CD14-positive monocyte (primary cell): ENCODE data around the gene LRRC4C. TPM values are rescaled to one million over a fixed set of nuclear protein-coding genes. Genes with fewer than 3 reads are reported as not detected.

Source experiments
- DNase-seq, 3 donors: peaks; one replicate each; pipeline ENCODE4 v3.0.0-alpha.2; 2011 to 2022
- H2AFZ ChIP-seq: 2 replicates; pipeline ENCODE4 v1.6.0; 2012; ENCODE audit warnings: mild to moderate bottlenecking, low read depth, low read length, inconsistent platforms; ENCODE audit not compliant: insufficient read depth, poor library complexity, severe bottlenecking
- H3K27ac ChIP-seq, 2 donors: 1 replicate in 1 of 2; 2 replicates in 1 of 2; pipeline ENCODE4 v1.5.1; 2012 to 2013; ENCODE audit warnings: low read length in 2 of 2, control low read depth in 1 of 2, inconsistent platforms in 1 of 2, low read depth in 1 of 2, mild to moderate bottlenecking in 1 of 2
- H3K27me3 ChIP-seq, 2 donors: one replicate each; pipeline versions ENCODE4 v1.6.0 to v1.6.1; 2011 to 2013; ENCODE audit warnings: low read length in 2 of 2; ENCODE audit not compliant: control insufficient read depth in 2 of 2, insufficient read depth in 2 of 2
- H3K36me3 ChIP-seq, 2 donors: replicated peaks in 1 of 2; 1 replicate in 1 of 2; 2 replicates in 1 of 2; pipeline versions ENCODE4 v1.5.1 to v1.6.1; 2012 to 2013; ENCODE audit warnings: low read length in 2 of 2, control low read depth in 1 of 2, inconsistent platforms in 1 of 2, mild to moderate bottlenecking in 1 of 2; ENCODE audit not compliant: insufficient read depth in 2 of 2, control insufficient read depth in 1 of 2
- H3K4me1 ChIP-seq, 2 donors: 1 replicate in 1 of 2; 2 replicates in 1 of 2; pipeline versions ENCODE4 v1.5.1 to v1.6.1; 2012 to 2013; ENCODE audit warnings: low read length in 2 of 2, control low read depth in 1 of 2, inconsistent platforms in 1 of 2, mild to moderate bottlenecking in 1 of 2, moderate library complexity in 1 of 2; ENCODE audit not compliant: insufficient read depth in 2 of 2, control insufficient read depth in 1 of 2
- H3K4me2 ChIP-seq: replicated peaks from 2 replicates; pipeline ENCODE3; 2012; ENCODE audit warnings: low read length, moderate library complexity, mild to moderate bottlenecking; ENCODE audit not compliant: poor library complexity, severe bottlenecking; ENCODE audit errors: extremely low read depth
- H3K4me3 ChIP-seq, 3 experiments: fragments of 200-600 bp in 1 of 3; sonication (generic) in 1 of 3; replicated peaks in 1 of 3; 1 replicate in 2 of 3; 2 replicates in 1 of 3; pipeline ENCODE4 v1.5.1; 2011 to 2013; ENCODE audit warnings: low read length in 3 of 3, mild to moderate bottlenecking in 3 of 3, control low read depth in 2 of 3, low read depth in 2 of 3, inconsistent platforms in 1 of 3, moderate library complexity in 1 of 3
- H3K79me2 ChIP-seq: 2 replicates; pipeline ENCODE4 v1.6.0; 2012; ENCODE audit warnings: mild to moderate bottlenecking, control low read depth, inconsistent platforms, low read length, moderate library complexity; ENCODE audit not compliant: insufficient read depth
- H3K9ac ChIP-seq: 2 replicates; pipeline ENCODE4 v1.6.0; 2017; ENCODE audit warnings: low read length, mild to moderate bottlenecking; ENCODE audit not compliant: insufficient read depth, poor library complexity, severe bottlenecking
- H3K9me3 ChIP-seq, 2 donors: replicated peaks in 1 of 2; 1 replicate in 1 of 2; 2 replicates in 1 of 2; pipeline versions ENCODE4 v1.5.1 to v1.6.1; 2012 to 2013; ENCODE audit warnings: low read length in 2 of 2, control low read depth in 1 of 2; ENCODE audit not compliant: control insufficient read depth in 1 of 2, insufficient read depth in 1 of 2
- H4K20me1 ChIP-seq: 2 replicates; pipeline ENCODE4 v1.6.0; 2012; ENCODE audit warnings: mild to moderate bottlenecking, low read length, control low read depth, moderate library complexity; ENCODE audit not compliant: insufficient read depth
- H3K27ac Mint-ChIP-seq, 7 donors: one replicate each; pipeline ENCODE4 v1.8.0; 2020; ENCODE audit warnings: mild to moderate bottlenecking in 7 of 7, mixed read lengths in 7 of 7, moderate library complexity in 6 of 7, inconsistent platforms in 2 of 7
- H3K27me3 Mint-ChIP-seq, 3 donors: one replicate each; pipeline ENCODE4 v1.8.0; 2021 to 2022; ENCODE audit warnings: low read depth in 3 of 3, mild to moderate bottlenecking in 3 of 3, mixed read lengths in 3 of 3, moderate library complexity in 3 of 3, inconsistent platforms in 1 of 3
- H3K36me3 Mint-ChIP-seq, 2 donors: one replicate each; pipeline ENCODE4 v1.8.0; 2020; ENCODE audit warnings: mixed read lengths in 2 of 2, inconsistent platforms in 1 of 2, mild to moderate bottlenecking in 1 of 2
- H3K4me1 Mint-ChIP-seq: one replicate; pipeline ENCODE4 v1.8.0; 2020; ENCODE audit warnings: mild to moderate bottlenecking, mixed read lengths
- H3K4me3 Mint-ChIP-seq, 2 donors: one replicate each; pipeline ENCODE4 v1.8.0; 2020; ENCODE audit warnings: mild to moderate bottlenecking in 2 of 2, mixed read lengths in 2 of 2, moderate library complexity in 1 of 2
- H3K9me3 Mint-ChIP-seq, 7 donors: one replicate each; pipeline ENCODE4 v1.8.0; 2020 to 2022; ENCODE audit warnings: mixed read lengths in 7 of 7, mild to moderate bottlenecking in 6 of 7, moderate library complexity in 6 of 7, inconsistent platforms in 2 of 7
- WGBS: methylation state at CpG from one replicate; pipeline ENCODE4 v1.1.5; 2013; ENCODE audit warnings: missing lambda C conversion rate; ENCODE audit not compliant: insufficient coverage; 5-methylcytosine and 5-hydroxymethylcytosine counted together
- intact Hi-C, 2 donors: fragments of 100-400 bp; cut with micrococcal nuclease; formaldehyde crosslinking; loops; one replicate each; pipeline versions ENCODE4 v1.15.0 to v1.15.1; 2023
- polyA plus RNA-seq, 3 donors: library from polyadenylated mRNA; depleted of rRNA in 1 of 3; unstranded in 2 of 3; stranded (reverse) in 1 of 3; fragments of 300-500 nt in 2 of 3; fragments of >200 nt in 1 of 3; fragmentation: Illumina TruSeq in 2 of 3; gene quantifications; 1 replicate in 2 of 3; 2 replicates in 1 of 3; pipeline ENCODE4 v1.2.3, GENCODE V29; 2012 to 2021
- TF ChIP-seq, protein P1 (sequence below): fragments of 200-600 bp; IDR thresholded peaks from one replicate; pipeline ENCODE4 v1.8.0; 2022; ENCODE audit warnings: antibody characterized with exemption, mild to moderate bottlenecking

LRRC4C gene
- polyA plus RNA-seq, 3 donors: not detected

DNA sequence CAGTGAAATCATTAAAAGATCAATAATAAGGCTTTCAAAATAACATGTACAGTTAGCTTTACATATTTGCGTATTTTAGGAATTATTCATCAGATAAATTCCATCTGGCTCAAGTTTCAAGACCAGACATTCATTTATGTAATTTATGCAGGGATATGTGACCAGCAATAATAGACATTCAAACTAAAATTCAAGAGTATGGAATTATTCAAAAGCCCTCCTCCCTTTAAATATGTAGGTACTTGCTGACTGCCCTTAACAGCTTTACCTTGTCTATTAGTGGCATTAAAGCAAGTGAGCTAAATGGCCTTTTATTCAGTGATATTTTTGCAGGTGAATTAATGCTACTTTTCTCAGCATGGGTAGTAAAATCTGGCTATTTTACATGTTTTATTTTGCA lies 126.1 kb downstream of the LRRC4C start:
- no peak overlapping the region for H3K9ac ChIP-seq
- Mint-ChIP-seq H3K27me3 (no peaks in the 10 kb centered on the region), H3K36me3 (no peaks in the 10 kb centered on the region), H3K27ac (no peak overlapping the region), H3K9me3 (peaks cover 0 to 4% (median 1%) of the 10 kb centered on the region in 7 donors), H3K4me3 (no peak overlapping the region), H3K4me1 (no peaks in the 10 kb centered on the region)
- no peaks in the 10 kb centered on the region for H3K4me1 ChIP-seq
- H3K4me3 ChIP-seq: no peak overlapping the region
- H3K36me3 ChIP-seq: no peaks in the 10 kb centered on the region
- no peaks in the 10 kb centered on the region for H3K9me3 ChIP-seq
- WGBS: no CpG with 5 or more reads among the region's 1 CpG
- H2AFZ ChIP-seq: no peak overlapping the region
- H3K27me3 ChIP-seq: no peaks in the 10 kb centered on the region
- TF ChIP-seq, protein P1, sequence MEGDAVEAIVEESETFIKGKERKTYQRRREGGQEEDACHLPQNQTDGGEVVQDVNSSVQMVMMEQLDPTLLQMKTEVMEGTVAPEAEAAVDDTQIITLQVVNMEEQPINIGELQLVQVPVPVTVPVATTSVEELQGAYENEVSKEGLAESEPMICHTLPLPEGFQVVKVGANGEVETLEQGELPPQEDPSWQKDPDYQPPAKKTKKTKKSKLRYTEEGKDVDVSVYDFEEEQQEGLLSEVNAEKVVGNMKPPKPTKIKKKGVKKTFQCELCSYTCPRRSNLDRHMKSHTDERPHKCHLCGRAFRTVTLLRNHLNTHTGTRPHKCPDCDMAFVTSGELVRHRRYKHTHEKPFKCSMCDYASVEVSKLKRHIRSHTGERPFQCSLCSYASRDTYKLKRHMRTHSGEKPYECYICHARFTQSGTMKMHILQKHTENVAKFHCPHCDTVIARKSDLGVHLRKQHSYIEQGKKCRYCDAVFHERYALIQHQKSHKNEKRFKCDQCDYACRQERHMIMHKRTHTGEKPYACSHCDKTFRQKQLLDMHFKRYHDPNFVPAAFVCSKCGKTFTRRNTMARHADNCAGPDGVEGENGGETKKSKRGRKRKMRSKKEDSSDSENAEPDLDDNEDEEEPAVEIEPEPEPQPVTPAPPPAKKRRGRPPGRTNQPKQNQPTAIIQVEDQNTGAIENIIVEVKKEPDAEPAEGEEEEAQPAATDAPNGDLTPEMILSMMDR: no peak
- intact Hi-C loops: no loop called here
- H3K27ac ChIP-seq: no peak overlapping the region
- H4K20me1 ChIP-seq: no peaks in the 10 kb centered on the region
- no peak for DNase-seq
- no peak overlapping the region for H3K4me2 ChIP-seq
- H3K79me2 ChIP-seq: no peaks in the 10 kb centered on the region

DNA sequence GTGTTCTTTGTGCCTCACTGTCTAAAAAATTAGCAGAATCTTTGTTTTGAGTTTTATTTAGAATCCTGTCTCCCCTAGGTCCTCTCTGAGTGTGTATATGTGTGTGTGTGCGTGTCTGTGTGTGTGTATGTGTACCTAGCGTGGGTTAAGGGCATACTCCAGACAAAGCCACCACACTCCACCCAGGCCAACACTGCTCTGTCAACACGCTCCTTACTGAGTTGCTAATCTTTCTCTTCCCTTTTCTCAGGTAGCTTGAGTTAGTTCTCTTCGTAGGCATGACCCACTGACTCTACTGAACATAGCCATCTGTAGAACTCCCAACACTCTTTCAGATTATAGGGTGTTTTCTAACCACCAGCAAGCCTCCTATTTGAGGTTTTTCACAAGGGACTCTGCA lies 131.1 kb downstream of the LRRC4C start:
- no peak overlapping the region for H3K27ac ChIP-seq
- H4K20me1 ChIP-seq: no peaks in the 10 kb centered on the region
- H3K79me2 ChIP-seq: no peaks in the 10 kb centered on the region
- Mint-ChIP-seq H3K27me3 (no peaks in the 10 kb centered on the region), H3K27ac (no peak overlapping the region), H3K36me3 (no peaks in the 10 kb centered on the region), H3K9me3 (peaks cover 0 to 4% (median 0%) of the 10 kb centered on the region in 7 donors), H3K4me1 (no peaks in the 10 kb centered on the region), H3K4me3 (no peak overlapping the region)
- no peak overlapping the region for H2AFZ ChIP-seq
- WGBS: 80% methylated on average over 1 of the region's 4 CpGs
- DNase-seq: no peak
- H3K36me3 ChIP-seq: no peaks in the 10 kb centered on the region
- H3K9me3 ChIP-seq: no peaks in the 10 kb centered on the region
- no peaks in the 10 kb centered on the region for H3K27me3 ChIP-seq
- no peak overlapping the region for H3K9ac ChIP-seq
- intact Hi-C loops: no loop called here
- H3K4me1 ChIP-seq: no peaks in the 10 kb centered on the region
- no peak overlapping the region for H3K4me2 ChIP-seq
- TF ChIP-seq, protein P1: no peak
- no peak overlapping the region for H3K4me3 ChIP-seq
